Stimulated activated CD8-positive, alpha-beta memory T cell treated with anti-CD3 and anti-CD28 coated beads, Interleukin-4, amount 100 ng/mL, for 4 hours (primary cell): Measurements from ENCODE around the gene ZNF433.
A peak's percentile ranks its signal among the peaks of the same experiment; 100 is the strongest.
"Not testable (repeated sequence)": the region's sequence is repeated elsewhere in the genome, so short reads cannot be mapped to it uniquely, and the experiment has no call there.

Experiments used
- DNase-seq, 2 donors: peaks; one replicate each; pipeline ENCODE4 v3.0.0-alpha.2; 2020; ENCODE audit warnings: low read depth in 2 of 2, low spot score in 1 of 2

ZNF433 gene

DNA sequence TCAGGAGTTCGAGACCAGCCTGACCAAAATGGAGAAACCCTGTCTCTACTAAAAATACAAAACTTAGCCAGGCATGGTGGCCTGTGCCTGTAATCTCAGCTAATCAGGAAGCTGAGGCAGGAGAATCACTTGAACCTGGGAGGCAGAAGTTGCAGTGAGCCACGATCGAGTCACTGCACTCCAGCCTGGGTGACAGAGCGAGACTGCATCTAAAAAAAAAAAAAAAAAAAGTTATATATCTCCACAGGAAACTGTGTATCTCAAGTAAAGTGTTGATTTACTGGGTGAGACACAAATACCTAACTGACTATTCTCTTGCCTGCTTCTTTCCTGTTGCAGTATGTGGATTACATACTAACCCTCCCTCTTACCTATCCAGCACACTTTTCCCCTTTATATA, 43.6 kb downstream of the ZNF433 start:
- DNase-seq = not testable (repeated sequence)

DNA sequence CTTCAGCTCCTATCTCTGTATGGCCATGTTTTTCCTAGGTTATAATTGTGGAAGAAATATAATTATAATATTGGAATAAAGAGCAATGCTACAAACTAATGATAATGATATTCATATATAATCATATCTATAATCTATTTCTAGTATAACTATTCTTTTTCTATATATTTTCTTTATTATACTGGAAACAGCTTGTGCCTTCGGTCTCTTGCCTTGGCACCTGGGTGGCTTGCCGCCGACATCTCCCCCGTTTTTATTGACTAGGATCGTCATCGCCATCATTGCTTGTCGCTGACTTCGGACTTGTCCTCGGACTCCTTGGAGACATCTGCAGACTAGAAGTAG, 46.4 kb downstream of the ZNF433 start:
- DNase-seq = no peak

DNA sequence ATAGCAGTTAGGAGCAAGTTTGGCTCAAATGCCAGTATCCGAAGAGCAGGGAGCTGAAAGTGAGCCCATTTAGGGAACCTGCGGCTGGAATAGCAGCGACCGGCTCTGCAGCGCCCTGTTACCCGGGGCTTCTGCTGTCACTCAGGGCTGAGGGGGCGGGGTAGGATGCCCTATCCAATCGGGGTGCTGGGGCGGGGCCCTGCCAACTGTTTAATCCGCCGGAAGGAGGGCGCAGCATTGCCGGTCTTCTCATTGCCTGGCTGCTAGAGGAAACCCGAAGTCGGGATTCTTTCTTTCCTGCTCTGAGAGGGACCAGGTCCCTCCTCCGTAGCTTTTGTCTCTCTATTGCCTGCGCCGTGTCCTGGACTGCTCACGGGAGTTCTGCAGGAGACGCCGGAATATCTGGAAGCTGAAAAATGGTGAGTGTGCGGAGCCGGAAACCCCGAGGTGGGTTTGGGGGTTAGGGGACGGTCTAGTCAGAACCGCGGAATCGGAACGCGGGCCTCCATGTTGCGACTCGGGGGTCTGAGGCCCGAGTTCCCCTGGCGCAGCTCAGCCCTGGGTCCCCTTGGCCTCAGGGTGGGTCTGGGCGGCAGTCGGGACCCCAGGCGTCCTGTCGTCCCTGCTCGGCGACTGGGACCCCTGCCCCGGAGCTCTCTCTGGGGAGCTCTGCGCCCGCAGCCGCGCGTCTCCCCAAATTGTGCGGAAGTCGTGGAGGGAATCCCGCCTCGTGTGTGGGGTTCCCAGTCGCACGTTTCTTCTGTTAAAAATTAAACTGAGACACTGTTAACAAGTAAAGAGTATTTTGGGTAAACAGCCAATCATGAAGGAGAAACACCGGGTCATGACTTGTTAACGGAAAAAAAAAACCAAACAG, 47.8 kb downstream of the ZNF433 start:
- peak; percentile 85 to 89 for DNase-seq

DNA sequence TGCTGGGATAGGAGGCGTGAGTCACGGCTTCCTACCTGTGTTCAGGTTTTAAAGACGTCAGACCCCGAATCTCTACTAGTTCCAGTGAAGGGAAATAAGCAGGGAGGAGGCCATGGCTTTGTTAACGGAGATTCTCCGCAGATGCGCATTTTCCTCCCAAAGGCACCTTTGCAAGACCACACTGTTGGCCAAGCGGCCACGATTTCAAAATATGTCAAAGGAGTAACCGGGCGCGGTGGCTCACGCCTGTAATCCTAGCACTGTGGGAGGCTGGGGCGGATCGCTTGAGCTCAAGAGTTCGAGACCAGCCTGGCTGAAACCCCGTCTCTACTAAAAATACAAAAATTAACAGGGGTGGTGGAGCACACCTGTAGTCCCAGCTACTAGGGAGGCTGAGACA, 48.7 kb downstream of the ZNF433 start:
- DNase-seq = no peak

DNA sequence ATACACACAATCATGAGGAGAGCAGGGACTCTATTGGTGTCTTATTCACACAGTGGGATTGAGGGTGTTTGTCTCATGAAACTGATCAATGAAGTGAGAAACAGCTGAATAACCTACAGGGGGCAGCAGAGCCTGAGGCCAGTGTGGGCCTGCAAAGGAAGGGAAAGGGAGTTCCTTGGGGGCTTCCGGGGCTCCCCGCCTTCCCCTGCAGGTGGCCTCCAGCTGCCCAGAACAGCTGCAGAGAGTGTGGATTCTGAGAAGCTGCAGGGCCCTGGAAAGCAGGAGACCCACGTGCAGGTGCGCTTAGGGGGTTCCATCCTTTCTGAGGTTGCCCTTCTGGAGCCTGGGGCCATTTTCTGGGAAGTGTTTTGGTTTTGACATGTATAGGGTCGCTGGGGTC, 50.5 kb downstream of the ZNF433 start:
- DNase-seq = no peak

GRCh38 chr19:11982526-11982925, 53.0 kb downstream of the ZNF433 start:
- DNase-seq = no peak

DNA sequence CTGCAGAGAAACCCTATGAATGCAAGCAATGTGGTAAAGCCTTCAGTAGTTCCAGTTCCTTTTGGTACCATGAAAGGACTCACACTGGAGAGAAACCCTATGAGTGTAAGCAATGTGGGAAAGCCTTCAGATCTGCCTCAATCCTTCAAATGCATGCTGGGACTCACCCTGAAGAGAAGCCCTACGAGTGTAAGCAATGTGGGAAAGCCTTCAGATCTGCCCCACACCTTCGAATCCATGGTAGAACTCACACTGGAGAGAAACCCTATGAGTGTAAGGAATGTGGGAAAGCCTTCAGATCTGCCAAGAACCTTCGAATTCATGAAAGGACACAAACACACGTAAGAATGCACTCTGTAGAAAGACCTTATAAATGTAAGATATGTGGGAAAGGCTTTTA, 56.0 kb downstream of the ZNF433 start:
- DNase-seq = no peak

DNA sequence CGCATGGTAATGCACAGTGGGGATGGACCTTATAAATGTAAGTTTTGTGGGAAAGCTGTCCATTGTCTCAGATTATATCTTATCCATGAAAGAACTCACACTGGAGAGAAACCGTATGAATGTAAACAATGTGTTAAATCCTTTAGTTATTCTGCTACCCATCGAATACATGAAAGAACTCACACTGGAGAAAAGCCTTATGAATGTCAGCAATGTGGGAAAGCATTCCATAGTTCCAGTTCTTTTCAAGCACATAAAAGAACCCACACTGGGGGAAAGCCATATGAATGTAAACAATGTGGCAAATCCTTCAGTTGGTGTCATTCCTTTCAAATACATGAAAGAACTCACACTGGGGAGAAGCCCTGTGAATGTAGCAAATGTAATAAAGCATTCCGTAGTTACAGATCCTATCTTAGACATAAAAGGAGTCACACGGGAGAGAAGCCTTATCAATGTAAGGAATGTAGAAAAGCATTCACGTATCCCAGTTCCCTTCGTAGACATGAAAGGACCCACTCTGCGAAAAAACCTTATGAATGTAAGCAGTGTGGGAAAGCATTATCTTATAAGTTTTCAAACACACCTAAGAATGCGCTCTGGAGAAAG, 56.9 kb downstream of the ZNF433 start:
- no peak for DNase-seq

- no peak for DNase-seq
Measured at GRCh38 chr19:11973019-11973810, 62.3 kb downstream of the ZNF433 start.

DNA sequence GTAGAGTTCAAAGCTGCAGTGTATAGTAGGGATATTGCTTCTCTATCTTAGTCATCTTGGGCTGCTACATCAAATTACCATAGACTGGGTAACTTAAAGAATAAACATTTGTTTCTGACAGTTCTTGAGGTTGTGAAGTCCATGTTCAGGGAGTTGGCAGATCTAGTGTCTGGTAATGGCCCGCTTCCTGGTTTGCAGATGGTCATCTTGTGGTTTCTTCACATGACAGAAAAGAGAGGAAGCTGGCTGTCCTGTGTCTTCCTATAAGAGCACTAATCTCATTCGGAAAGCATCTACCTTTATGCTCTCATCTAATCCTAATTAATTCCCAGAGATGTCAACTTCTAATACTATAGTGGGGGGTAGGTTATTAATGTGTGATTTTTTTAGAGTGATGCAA, 64.4 kb downstream of the ZNF433 start:
- no peak for DNase-seq

- DNase-seq = no peak
Measured at GRCh38 chr19:11970174-11970573, 65.3 kb downstream of the ZNF433 start.

GRCh38 chr19:11964858-11965645, 70.4 kb downstream of the ZNF433 start, which contains the start of gene ZNF763:
ZNF763 (plus strand) TSS chr19:11965040; CDS start chr19:11965209, 169 bp downstream.
- DNase-seq = peak; percentile 71 to 73
